Measurements from ENCODE around the gene CD101.

CD101 gene

GRCh38 chr1:117046781-117047180, 45.2 kb downstream of the CD101 start:
- H3K4me2 ChIP-seq (ENCODE audit: insufficient read depth, low read length), result no peak overlapping the region
- H4K20me1 ChIP-seq (ENCODE audit: insufficient read depth, low read length), result no peaks in the 10 kb centered on the region
- H3K36me3 ChIP-seq (ENCODE audit: insufficient read depth, low read length), result peaks cover 15% of the 10 kb centered on the region
- no peak overlapping the region for H3K9ac ChIP-seq (ENCODE audit: low read depth, low read length)
- no peaks in the 10 kb centered on the region for H3K27me3 ChIP-seq (ENCODE audit: insufficient read depth, low read length, poor library complexity)
- no peak overlapping the region for H3K4me3 ChIP-seq (ENCODE audit: low read depth in 1 of 2, low read length in 2 of 2)
- no peak for TF ChIP-seq CTCF (IDR thresholded peaks at IDR 0.05; ENCODE audit: borderline replicate concordance, extremely low read depth, low read length, poor library complexity, severe bottlenecking)
- no peak for TF ChIP-seq EZH2 (IDR thresholded peaks at IDR 0.05; ENCODE audit: borderline replicate concordance, low read depth, low read length, severe bottlenecking)
- H3K79me2 ChIP-seq (ENCODE audit: insufficient read depth, low read length), result no peaks in the 10 kb centered on the region
- ATAC-seq (ENCODE audit: insufficient read depth, low read depth), result no peak
- no peaks in the 10 kb centered on the region for H3K4me1 ChIP-seq (ENCODE audit: insufficient read depth, low read length)
- H2AFZ ChIP-seq (ENCODE audit: low read depth, low read length), result no peak overlapping the region
- no peak for DNase-seq
- H3K27ac ChIP-seq (ENCODE audit: low read length), result no peak overlapping the region
- H3K9me3 ChIP-seq (ENCODE audit: insufficient read depth, low read length, severe bottlenecking), result no peaks in the 10 kb centered on the region

- H3K79me2 ChIP-seq (ENCODE audit: insufficient read depth, low read length), result no peaks in the 10 kb centered on the region
- ATAC-seq (ENCODE audit: insufficient read depth, low read depth), result no peak
- H4K20me1 ChIP-seq (ENCODE audit: insufficient read depth, low read length), result no peaks in the 10 kb centered on the region
- DNase-seq, result no peak
- H2AFZ ChIP-seq (ENCODE audit: low read depth, low read length), result no peak overlapping the region
- H3K4me3 ChIP-seq (ENCODE audit: low read depth in 1 of 2, low read length in 2 of 2), result no peak overlapping the region
- no peak for TF ChIP-seq CTCF (IDR thresholded peaks at IDR 0.05; ENCODE audit: borderline replicate concordance, extremely low read depth, low read length, poor library complexity, severe bottlenecking)
- no peak for TF ChIP-seq EZH2 (IDR thresholded peaks at IDR 0.05; ENCODE audit: borderline replicate concordance, low read depth, low read length, severe bottlenecking)
- no peaks in the 10 kb centered on the region for H3K9me3 ChIP-seq (ENCODE audit: insufficient read depth, low read length, severe bottlenecking)
- H3K36me3 ChIP-seq (ENCODE audit: insufficient read depth, low read length), result peaks cover 15% of the 10 kb centered on the region
- H3K27me3 ChIP-seq (ENCODE audit: insufficient read depth, low read length, poor library complexity), result no peaks in the 10 kb centered on the region
- no peak overlapping the region for H3K9ac ChIP-seq (ENCODE audit: low read depth, low read length)
- no peak overlapping the region for H3K27ac ChIP-seq (ENCODE audit: low read length)
- no peaks in the 10 kb centered on the region for H3K4me1 ChIP-seq (ENCODE audit: insufficient read depth, low read length)
- H3K4me2 ChIP-seq (ENCODE audit: insufficient read depth, low read length), result no peak overlapping the region
Measured at GRCh38 chr1:117047271-117047670, 45.7 kb downstream of the CD101 start.

- Histone ChIP-seq H3K4me1 (ENCODE audit: insufficient read depth, low read length) (no peaks in the 10 kb centered on the region), H3K4me2 (ENCODE audit: insufficient read depth, low read length) (no peak overlapping the region), H3K9me3 (ENCODE audit: insufficient read depth, low read length, severe bottlenecking) (no peaks in the 10 kb centered on the region)
Measured at GRCh38 chr1:117049857-117050256, 48.3 kb downstream of the CD101 start.

More at GRCh38 chr1:117049857-117050256, 48.3 kb downstream of the CD101 start:
- no peak for TF ChIP-seq EZH2 (IDR thresholded peaks at IDR 0.05; ENCODE audit: borderline replicate concordance, low read depth, low read length, severe bottlenecking)
- TF ChIP-seq CTCF (IDR thresholded peaks at IDR 0.05; ENCODE audit: borderline replicate concordance, extremely low read depth, low read length, poor library complexity, severe bottlenecking), result no peak
- no peak overlapping the region for H2AFZ ChIP-seq (ENCODE audit: low read depth, low read length)
- no peaks in the 10 kb centered on the region for H3K27me3 ChIP-seq (ENCODE audit: insufficient read depth, low read length, poor library complexity)
- H4K20me1 ChIP-seq (ENCODE audit: insufficient read depth, low read length), result no peaks in the 10 kb centered on the region
- no peak overlapping the region for H3K27ac ChIP-seq (ENCODE audit: low read length)
- ATAC-seq (ENCODE audit: insufficient read depth, low read depth) (no peak), DNase-seq (no peak)
- peaks cover 15% of the 10 kb centered on the region for H3K36me3 ChIP-seq (ENCODE audit: insufficient read depth, low read length)
- H3K9ac ChIP-seq (ENCODE audit: low read depth, low read length), result no peak overlapping the region
- H3K79me2 ChIP-seq (ENCODE audit: insufficient read depth, low read length), result no peaks in the 10 kb centered on the region
- no peak overlapping the region for H3K4me3 ChIP-seq (ENCODE audit: low read depth in 1 of 2, low read length in 2 of 2)

All from DND-41 (cell line).